ENCODE results near the gene KLHL11.

GRCh38 chr17:41864498-41864835 lies 756 bp downstream of the KLHL11 start:
- TF ChIP-seq CTCF (conservative IDR thresholded peaks at IDR 0.05) (no peak), ZFX (IDR thresholded peaks at IDR 0.05) (no peak)

All from C4-2B (cell line).